Right lobe of liver (tissue), 4 donors: ENCODE data around the gene SERINC1.

Experiments used
- POLR2A ChIP-seq: fragments of 450-650 bp; IDR thresholded peaks from one replicate; pipeline ENCODE4 v1.6.1; 2017; ENCODE audit warnings: antibody characterized with exemption, mild to moderate bottlenecking
- TF ChIP-seq, protein P1 (sequence below), 4 donors: fragments of 200-600 bp in 3 of 4; fragments of 450-650 bp in 1 of 4; IDR thresholded peaks; one replicate each; pipeline versions ENCODE4 v1.5.1 to v1.8.0; 2016 to 2022; ENCODE audit warnings: antibody characterized with exemption in 4 of 4, mild to moderate bottlenecking in 2 of 4
- donor health status: DM: no; HTN: no; CAD: no.
- donor health status: DM: no; HTN: no; CAD: no.
- donor health status: DM: no; HTN: yes; CAD: no.

DNA sequence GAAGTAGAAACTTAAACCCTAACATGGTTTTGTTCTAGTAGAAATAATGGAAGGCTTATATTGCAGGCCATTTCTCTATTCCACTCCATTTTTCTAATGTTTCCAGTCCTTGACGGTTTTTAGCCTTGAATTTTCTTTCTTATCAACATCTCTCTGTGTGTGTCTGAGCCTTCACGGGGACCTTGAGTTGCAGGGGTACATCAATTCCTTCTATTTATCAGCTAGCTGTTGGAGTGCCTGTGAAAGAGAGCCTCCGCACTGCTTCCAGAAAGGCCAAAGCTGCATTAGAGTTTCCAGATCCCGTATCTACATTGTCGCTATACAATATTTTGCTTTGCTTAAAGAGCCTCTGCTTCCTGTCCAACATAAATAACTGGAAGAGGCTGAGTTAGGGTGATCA, 77.6 kb downstream of the SERINC1 start:
- TF ChIP-seq, protein P1, sequence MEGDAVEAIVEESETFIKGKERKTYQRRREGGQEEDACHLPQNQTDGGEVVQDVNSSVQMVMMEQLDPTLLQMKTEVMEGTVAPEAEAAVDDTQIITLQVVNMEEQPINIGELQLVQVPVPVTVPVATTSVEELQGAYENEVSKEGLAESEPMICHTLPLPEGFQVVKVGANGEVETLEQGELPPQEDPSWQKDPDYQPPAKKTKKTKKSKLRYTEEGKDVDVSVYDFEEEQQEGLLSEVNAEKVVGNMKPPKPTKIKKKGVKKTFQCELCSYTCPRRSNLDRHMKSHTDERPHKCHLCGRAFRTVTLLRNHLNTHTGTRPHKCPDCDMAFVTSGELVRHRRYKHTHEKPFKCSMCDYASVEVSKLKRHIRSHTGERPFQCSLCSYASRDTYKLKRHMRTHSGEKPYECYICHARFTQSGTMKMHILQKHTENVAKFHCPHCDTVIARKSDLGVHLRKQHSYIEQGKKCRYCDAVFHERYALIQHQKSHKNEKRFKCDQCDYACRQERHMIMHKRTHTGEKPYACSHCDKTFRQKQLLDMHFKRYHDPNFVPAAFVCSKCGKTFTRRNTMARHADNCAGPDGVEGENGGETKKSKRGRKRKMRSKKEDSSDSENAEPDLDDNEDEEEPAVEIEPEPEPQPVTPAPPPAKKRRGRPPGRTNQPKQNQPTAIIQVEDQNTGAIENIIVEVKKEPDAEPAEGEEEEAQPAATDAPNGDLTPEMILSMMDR (IDR thresholded peaks at IDR 0.05) = no peak
- TF ChIP-seq POLR2A = no peak
